Adrenal gland (tissue), 5 donors: ENCODE measurements around the gene TPST1.

Source experiments
- CTCF ChIP-seq, 6 experiments: fragments of 450-650 bp in 4 of 6; fragments of 200-600 bp in 2 of 6; sonication (generic) in 1 of 6; IDR thresholded peaks; 1 replicate in 5 of 6; 2 replicates in 1 of 6; pipeline versions ENCODE4 v1.5.1 to v1.8.0; 2016 to 2021; ENCODE audit warnings: antibody characterized with exemption in 6 of 6, mild to moderate bottlenecking in 2 of 6, moderate library complexity in 1 of 6
- POLR2A ChIP-seq, 2 donors: fragments of 450-650 bp; IDR thresholded peaks; one replicate each; pipeline ENCODE4 v1.6.1; 2017; ENCODE audit warnings: antibody characterized with exemption in 2 of 2, mild to moderate bottlenecking in 2 of 2, moderate library complexity in 1 of 2
- donor health status: DM: no; HTN: no; CAD: no.

- TF ChIP-seq CTCF (IDR thresholded peaks at IDR 0.05): no peak
- TF ChIP-seq POLR2A (IDR thresholded peaks at IDR 0.05): no peak
These were observed 42.5 kb upstream of the TPST1 start for GRCh38 chr7:66162622-66163021.
